ENCODE results near the gene HSD17B7.
"Not testable (repeated sequence)": the region's sequence is repeated elsewhere in the genome, so short reads cannot be mapped to it uniquely, and the experiment has no call there.

The HSD17B7 gene

DNA sequence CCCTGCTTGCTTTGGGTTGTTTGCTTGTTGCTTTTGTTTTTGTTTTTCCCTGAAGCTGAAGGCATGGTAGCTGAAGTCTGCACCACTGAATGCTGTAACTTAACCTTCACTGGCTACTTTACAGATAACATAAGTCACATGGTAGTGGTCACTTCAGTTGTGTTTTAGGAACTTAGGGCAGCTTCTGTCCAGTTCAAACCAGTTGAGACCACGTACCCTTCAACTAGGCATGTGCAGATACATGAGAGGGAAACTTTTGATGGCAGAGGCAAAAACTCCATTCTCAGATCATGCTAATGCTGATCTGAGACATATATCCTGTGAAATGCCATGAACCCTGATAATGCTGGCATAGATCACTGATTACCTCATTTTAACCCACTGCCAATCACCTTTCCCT lies 28.2 kb downstream of the HSD17B7 start:
- not testable (repeated sequence) for H3K36me3 Mint-ChIP-seq (ENCODE audit: low read depth); H3K4me3 Mint-ChIP-seq; H3K9me3 Mint-ChIP-seq; H3K27ac Mint-ChIP-seq; DNase-seq
- H3K27me3 Mint-ChIP-seq (ENCODE audit: low read depth, poor library complexity) = peaks cover 25% of the 10 kb centered on the region
- peaks cover 12% of the 10 kb centered on the region for H3K4me1 Mint-ChIP-seq

DNA sequence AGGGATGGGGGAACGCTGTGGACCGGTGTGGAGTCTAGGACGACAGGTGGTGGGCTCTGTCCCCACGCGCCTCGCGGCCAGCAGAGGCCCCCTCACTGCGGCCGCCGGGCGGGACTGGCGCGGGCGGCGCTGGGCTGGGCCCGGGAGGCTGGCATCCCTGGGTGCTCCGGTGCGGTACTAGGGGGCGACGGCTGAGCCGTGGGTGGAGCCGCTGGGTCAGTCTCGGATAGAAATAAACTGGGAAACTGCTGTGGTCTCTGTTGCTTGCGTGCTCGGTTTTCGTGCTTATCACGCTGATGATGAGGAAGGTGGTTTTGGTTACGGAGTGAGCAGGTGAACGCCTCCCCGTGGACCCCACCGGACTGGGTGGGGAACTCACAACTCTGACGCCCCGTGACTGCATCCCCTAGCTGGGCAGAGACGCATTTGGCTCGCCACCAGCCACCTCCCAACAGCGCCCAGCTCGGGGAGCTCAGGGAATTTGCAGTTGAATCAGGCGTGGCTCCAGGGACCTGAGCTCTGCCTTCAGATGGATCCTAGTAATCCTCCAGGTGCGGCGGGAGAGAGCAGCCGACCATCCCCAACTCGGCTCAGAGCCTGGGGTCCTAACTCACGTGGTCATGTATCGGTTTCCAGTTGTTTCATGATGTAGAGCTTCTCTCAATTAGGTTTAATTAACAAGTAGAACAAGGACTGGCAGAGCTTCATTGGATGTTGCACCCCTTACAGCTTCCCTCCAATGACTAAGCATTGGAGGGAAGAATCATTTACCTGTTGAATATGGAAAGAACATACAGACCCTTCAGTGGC lies 32.1 kb downstream of the HSD17B7 start:
- Mint-ChIP-seq H3K27me3 (ENCODE audit: low read depth, poor library complexity) (peaks cover 35% of the 10 kb centered on the region), H3K27ac (no peak overlapping the region), H3K4me1 (peaks cover 12% of the 10 kb centered on the region), H3K9me3 (peaks cover 3% of the 10 kb centered on the region), H3K4me3 (peak overlapping the region; percentile 83), H3K36me3 (ENCODE audit: low read depth) (no peaks in the 10 kb centered on the region)
- TF ChIP-seq, protein P1, sequence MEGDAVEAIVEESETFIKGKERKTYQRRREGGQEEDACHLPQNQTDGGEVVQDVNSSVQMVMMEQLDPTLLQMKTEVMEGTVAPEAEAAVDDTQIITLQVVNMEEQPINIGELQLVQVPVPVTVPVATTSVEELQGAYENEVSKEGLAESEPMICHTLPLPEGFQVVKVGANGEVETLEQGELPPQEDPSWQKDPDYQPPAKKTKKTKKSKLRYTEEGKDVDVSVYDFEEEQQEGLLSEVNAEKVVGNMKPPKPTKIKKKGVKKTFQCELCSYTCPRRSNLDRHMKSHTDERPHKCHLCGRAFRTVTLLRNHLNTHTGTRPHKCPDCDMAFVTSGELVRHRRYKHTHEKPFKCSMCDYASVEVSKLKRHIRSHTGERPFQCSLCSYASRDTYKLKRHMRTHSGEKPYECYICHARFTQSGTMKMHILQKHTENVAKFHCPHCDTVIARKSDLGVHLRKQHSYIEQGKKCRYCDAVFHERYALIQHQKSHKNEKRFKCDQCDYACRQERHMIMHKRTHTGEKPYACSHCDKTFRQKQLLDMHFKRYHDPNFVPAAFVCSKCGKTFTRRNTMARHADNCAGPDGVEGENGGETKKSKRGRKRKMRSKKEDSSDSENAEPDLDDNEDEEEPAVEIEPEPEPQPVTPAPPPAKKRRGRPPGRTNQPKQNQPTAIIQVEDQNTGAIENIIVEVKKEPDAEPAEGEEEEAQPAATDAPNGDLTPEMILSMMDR (IDR thresholded peaks at IDR 0.05) = no peak
- DNase-seq = peak; percentile 49

DNA sequence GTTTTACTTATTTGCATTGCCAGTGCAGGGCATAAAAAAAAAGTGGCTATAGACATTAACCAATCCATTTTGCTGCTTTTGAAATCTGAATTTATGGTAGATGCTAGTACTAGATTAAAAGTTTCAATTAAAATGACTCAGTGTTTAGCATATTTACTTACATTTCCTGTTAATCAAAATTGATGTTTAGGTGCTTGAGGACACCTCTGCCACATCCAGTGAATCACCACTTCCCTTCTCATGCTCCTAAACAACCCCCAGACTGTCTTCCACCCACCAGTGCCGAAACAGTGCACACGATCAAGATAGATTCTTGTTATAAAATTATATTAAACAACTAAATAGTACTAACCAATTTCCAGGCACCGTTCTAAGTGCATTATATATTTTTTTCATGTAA lies 32.7 kb downstream of the HSD17B7 start:
- no peaks in the 10 kb centered on the region for H3K36me3 Mint-ChIP-seq (ENCODE audit: low read depth)
- peak overlapping the region; percentile 68 for H3K4me3 Mint-ChIP-seq
- TF ChIP-seq, protein P1 (IDR thresholded peaks at IDR 0.05) = no peak
- H3K9me3 Mint-ChIP-seq = peaks cover 3% of the 10 kb centered on the region
- peaks cover 12% of the 10 kb centered on the region for H3K4me1 Mint-ChIP-seq
- DNase-seq = no peak
- peaks cover 35% of the 10 kb centered on the region for H3K27me3 Mint-ChIP-seq (ENCODE audit: low read depth, poor library complexity)
- H3K27ac Mint-ChIP-seq = no peak overlapping the region

DNA sequence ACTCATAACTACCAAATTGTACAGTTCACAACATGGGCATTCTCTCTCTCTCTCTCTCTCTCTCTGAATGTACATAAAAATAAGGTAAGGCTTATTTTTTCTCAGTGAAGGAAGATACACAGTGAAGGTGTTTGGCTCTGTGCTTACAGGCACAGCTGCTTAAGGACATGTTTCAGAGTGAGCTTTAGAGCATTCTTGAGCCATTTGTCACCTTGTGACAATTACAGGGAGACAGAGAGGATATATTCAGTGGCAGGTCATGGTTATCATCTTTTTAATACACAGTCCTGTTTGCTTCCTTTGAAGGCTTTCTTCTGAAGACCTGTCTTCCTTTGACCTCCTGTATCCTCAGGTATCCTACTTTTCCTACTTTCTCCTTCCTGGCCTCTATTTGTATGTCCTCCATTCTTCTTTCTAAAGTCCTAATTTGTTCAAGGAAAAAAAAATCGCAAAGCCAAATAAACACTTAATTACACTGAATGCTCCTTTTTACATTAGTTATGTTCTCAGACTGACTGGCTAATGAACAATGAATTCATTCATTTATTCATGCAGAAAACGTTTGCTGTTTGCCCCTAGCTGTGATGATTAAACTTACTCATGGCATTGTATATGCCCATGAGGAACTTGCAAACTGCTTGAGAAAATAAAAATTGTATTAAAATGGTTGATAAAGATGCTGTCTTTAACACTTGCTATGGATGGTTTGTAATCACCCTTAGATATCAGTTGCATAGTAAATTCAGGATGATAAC lies 33.4 kb downstream of the HSD17B7 start:
- H3K27me3 Mint-ChIP-seq (ENCODE audit: low read depth, poor library complexity) = peaks cover 35% of the 10 kb centered on the region
- H3K4me1 Mint-ChIP-seq = peaks cover 12% of the 10 kb centered on the region
- TF ChIP-seq, protein P1 (IDR thresholded peaks at IDR 0.05) = no peak
- H3K36me3 Mint-ChIP-seq (ENCODE audit: low read depth) = no peaks in the 10 kb centered on the region
- no peak overlapping the region for H3K4me3 Mint-ChIP-seq
- no peak for DNase-seq
- H3K9me3 Mint-ChIP-seq = peaks cover 3% of the 10 kb centered on the region
- no peak overlapping the region for H3K27ac Mint-ChIP-seq

DNA sequence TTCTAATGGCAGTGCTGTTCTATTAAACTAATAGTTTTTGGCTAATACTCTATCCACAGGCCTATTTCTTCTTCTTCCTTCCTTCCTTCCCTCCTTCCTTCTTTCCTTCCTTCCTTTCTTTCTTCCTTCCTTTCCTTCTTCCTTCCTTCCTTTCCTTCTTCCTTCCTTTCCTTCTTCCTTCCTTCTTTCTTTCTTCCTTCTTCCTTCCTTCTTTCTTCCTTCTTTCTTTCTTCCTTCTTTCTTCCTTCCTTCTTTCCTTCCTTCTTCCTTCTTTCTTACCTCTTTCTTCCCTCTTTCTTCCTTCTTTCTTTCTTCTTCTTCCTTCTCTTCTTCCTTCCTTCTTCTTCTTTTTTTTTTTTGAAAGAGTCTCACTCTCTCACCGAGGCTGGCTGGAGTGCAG lies 38.8 kb downstream of the HSD17B7 start:
- no peaks in the 10 kb centered on the region for H3K4me1 Mint-ChIP-seq
- peaks cover 3% of the 10 kb centered on the region for H3K9me3 Mint-ChIP-seq
- H3K4me3 Mint-ChIP-seq = no peak overlapping the region
- no peaks in the 10 kb centered on the region for H3K36me3 Mint-ChIP-seq (ENCODE audit: low read depth)
- TF ChIP-seq, protein P1 (IDR thresholded peaks at IDR 0.05) = no peak
- DNase-seq = no peak
- peaks cover 9% of the 10 kb centered on the region for H3K27me3 Mint-ChIP-seq (ENCODE audit: low read depth, poor library complexity)
- no peak overlapping the region for H3K27ac Mint-ChIP-seq

DNA sequence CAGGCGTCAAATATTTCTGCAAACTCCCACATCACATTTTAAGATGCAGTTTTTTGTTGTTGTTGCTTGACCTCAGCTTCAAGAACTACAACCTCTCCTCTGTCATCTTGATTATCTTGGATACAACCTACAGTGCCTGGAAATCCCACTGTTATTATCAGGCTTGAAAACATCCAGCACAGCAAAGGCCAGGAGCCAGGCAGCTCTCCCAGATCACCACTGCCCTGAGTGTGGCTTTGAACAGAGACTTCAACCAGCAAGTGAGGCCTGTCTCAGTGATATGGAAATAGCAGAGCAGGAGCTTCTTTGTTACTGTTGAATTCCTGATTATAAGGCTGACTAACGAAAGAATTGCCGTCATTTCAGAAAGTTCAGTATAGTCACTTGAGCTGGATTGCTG lies 42.0 kb downstream of the HSD17B7 start:
- no peak for DNase-seq
- Mint-ChIP-seq H3K27ac (no peak overlapping the region), H3K27me3 (ENCODE audit: low read depth, poor library complexity) (peaks cover 5% of the 10 kb centered on the region), H3K9me3 (no peaks in the 10 kb centered on the region), H3K4me1 (no peaks in the 10 kb centered on the region), H3K36me3 (ENCODE audit: low read depth) (no peaks in the 10 kb centered on the region), H3K4me3 (no peak overlapping the region)
- TF ChIP-seq, protein P1 (IDR thresholded peaks at IDR 0.05) = no peak
